ENCODE measurements around the gene CARNS1.

DNA sequence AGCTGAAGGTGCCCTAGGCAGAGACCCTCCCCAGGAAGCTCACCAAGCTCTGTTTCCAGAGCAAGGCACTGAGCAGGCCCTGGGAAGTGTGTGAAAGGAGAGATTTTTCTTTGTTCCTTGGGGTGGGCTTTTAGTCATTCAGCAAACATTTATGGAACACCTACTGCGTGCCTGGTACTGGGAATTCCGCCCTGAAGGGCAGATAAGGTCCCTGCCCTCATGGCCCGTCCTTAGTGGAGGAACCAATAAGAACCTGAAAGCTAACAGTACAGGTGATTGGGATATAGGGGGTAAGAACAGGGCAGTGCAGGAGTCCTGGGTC lies 49.7 kb downstream of the CARNS1 start:
- TF ChIP-seq TAF1 (IDR thresholded peaks at IDR 0.05; ENCODE audit: low read depth): no peak
- no peak for TF ChIP-seq RAD21 (conservative IDR thresholded peaks at IDR 0.05)
- TF ChIP-seq POLR2AphosphoS5 (IDR thresholded peaks at IDR 0.05): no peak
- TF ChIP-seq, protein P1, sequence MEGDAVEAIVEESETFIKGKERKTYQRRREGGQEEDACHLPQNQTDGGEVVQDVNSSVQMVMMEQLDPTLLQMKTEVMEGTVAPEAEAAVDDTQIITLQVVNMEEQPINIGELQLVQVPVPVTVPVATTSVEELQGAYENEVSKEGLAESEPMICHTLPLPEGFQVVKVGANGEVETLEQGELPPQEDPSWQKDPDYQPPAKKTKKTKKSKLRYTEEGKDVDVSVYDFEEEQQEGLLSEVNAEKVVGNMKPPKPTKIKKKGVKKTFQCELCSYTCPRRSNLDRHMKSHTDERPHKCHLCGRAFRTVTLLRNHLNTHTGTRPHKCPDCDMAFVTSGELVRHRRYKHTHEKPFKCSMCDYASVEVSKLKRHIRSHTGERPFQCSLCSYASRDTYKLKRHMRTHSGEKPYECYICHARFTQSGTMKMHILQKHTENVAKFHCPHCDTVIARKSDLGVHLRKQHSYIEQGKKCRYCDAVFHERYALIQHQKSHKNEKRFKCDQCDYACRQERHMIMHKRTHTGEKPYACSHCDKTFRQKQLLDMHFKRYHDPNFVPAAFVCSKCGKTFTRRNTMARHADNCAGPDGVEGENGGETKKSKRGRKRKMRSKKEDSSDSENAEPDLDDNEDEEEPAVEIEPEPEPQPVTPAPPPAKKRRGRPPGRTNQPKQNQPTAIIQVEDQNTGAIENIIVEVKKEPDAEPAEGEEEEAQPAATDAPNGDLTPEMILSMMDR (IDR thresholded peaks at IDR 0.05; ENCODE audit: poor library complexity, severe bottlenecking): no peak
- no peak for TF ChIP-seq EP300 (conservative IDR thresholded peaks at IDR 0.05; ENCODE audit: poor library complexity, severe bottlenecking)

Data from neural cell (in vitro differentiated cells).